ENCODE data around the gene FCER1G. TPM values are rescaled to one million over a fixed set of nuclear protein-coding genes. Genes with fewer than 3 reads are reported as not detected.
A peak's percentile ranks its signal among the peaks of the same experiment; 100 is the strongest.

The FCER1G gene
- total RNA-seq, 1 donor from 2014 or later: 0.93 TPM

- Mint-ChIP-seq H3K27me3 (ENCODE audit: low read depth) (no peaks in the 10 kb centered on the region), H3K4me1 (peaks cover 25% of the 10 kb centered on the region), H3K4me3 (peak overlapping the region; percentile 76), H3K27ac (ENCODE audit: unreplicated experiment) (peak overlapping the region; percentile 67), H3K9me3 (no peaks in the 10 kb centered on the region), H3K36me3 (ENCODE audit: low read depth) (peaks cover 3% of the 10 kb centered on the region)
- DNase-seq (ENCODE audit: low read depth, low spot score): no peak
- TF ChIP-seq, protein P1, sequence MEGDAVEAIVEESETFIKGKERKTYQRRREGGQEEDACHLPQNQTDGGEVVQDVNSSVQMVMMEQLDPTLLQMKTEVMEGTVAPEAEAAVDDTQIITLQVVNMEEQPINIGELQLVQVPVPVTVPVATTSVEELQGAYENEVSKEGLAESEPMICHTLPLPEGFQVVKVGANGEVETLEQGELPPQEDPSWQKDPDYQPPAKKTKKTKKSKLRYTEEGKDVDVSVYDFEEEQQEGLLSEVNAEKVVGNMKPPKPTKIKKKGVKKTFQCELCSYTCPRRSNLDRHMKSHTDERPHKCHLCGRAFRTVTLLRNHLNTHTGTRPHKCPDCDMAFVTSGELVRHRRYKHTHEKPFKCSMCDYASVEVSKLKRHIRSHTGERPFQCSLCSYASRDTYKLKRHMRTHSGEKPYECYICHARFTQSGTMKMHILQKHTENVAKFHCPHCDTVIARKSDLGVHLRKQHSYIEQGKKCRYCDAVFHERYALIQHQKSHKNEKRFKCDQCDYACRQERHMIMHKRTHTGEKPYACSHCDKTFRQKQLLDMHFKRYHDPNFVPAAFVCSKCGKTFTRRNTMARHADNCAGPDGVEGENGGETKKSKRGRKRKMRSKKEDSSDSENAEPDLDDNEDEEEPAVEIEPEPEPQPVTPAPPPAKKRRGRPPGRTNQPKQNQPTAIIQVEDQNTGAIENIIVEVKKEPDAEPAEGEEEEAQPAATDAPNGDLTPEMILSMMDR (conservative IDR thresholded peaks at IDR 0.05): no peak
These were observed 43.4 kb upstream of the FCER1G start for GRCh38 chr1:161171696-161172095.

- H3K4me3 Mint-ChIP-seq: peak overlapping the region; percentile 72
These were observed 42.7 kb upstream of the FCER1G start for GRCh38 chr1:161172349-161172748.

GRCh38 chr1:161172776-161173376 is 42.2 kb upstream of the FCER1G start:
- Mint-ChIP-seq H3K36me3 (ENCODE audit: low read depth) (peaks cover 3% of the 10 kb centered on the region), H3K27me3 (ENCODE audit: low read depth) (no peaks in the 10 kb centered on the region), H3K4me3 (peak overlapping the region; percentile 72), H3K9me3 (no peaks in the 10 kb centered on the region), H3K4me1 (peaks cover 29% of the 10 kb centered on the region), H3K27ac (ENCODE audit: unreplicated experiment) (peak overlapping the region; percentile 12)
- TF ChIP-seq, protein P1 (conservative IDR thresholded peaks at IDR 0.05): no peak
- no peak for DNase-seq (ENCODE audit: low read depth, low spot score)

More at GRCh38 chr1:161172349-161172748, 42.7 kb upstream of the FCER1G start:
- Mint-ChIP-seq H3K27me3 (ENCODE audit: low read depth) (no peaks in the 10 kb centered on the region), H3K4me1 (peaks cover 24% of the 10 kb centered on the region), H3K9me3 (no peaks in the 10 kb centered on the region), H3K27ac (ENCODE audit: unreplicated experiment) (peak overlapping the region; percentile 12), H3K36me3 (ENCODE audit: low read depth) (peaks cover 3% of the 10 kb centered on the region)
- no peak for DNase-seq (ENCODE audit: low read depth, low spot score)
- TF ChIP-seq, protein P1 (conservative IDR thresholded peaks at IDR 0.05): no peak

DNA sequence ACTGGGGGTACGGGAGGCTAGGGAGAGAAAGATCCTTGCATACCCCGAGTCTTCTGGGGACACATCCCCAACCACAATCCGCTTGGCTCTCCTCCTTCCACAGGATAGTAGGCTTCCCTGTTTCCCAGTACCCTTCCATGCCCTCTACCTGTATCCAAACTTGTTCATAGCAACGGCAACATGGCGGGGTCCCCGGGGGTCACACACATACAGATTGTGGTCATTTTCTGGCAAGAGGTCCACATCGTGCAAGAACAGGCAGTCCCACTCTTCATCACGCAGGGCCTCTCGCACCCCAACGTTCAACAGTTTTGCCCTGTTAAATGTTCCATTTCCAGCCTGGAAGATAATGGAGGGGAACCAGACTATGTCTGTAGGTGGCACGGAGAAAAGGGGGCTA is 41.4 kb upstream of the FCER1G start:
- no peaks in the 10 kb centered on the region for H3K9me3 Mint-ChIP-seq
- H3K27ac Mint-ChIP-seq (ENCODE audit: unreplicated experiment): no peak overlapping the region
- TF ChIP-seq, protein P1 (conservative IDR thresholded peaks at IDR 0.05): no peak
- no peaks in the 10 kb centered on the region for H3K27me3 Mint-ChIP-seq (ENCODE audit: low read depth)
- peak overlapping the region; percentile 72 for H3K4me3 Mint-ChIP-seq
- H3K36me3 Mint-ChIP-seq (ENCODE audit: low read depth): peaks cover 3% of the 10 kb centered on the region
- DNase-seq (ENCODE audit: low read depth, low spot score): no peak
- peaks cover 30% of the 10 kb centered on the region for H3K4me1 Mint-ChIP-seq

DNA sequence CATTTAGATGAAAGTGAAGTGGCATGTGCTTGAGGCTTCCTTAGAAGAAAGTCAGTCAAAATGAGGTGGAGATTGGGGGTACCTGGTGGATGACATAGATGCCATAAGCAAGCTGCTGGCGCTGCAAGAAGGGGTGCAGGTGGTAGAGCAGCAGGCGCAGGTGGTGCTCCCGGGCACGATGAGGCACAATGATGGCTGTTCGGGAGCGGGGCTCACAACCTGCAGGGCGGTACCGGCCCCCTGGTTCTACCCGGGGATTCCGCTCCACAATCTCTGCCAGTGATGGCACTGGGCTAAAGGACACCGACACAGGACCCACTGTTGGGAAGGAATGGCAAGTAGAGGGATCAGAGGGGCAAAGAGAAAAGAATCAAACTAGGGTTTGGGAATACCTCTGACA is 40.2 kb upstream of the FCER1G start:
- Mint-ChIP-seq H3K4me1 (peaks cover 30% of the 10 kb centered on the region), H3K4me3 (peak overlapping the region; percentile 41), H3K27ac (ENCODE audit: unreplicated experiment) (no peak overlapping the region), H3K27me3 (ENCODE audit: low read depth) (no peaks in the 10 kb centered on the region), H3K36me3 (ENCODE audit: low read depth) (peaks cover 3% of the 10 kb centered on the region), H3K9me3 (no peaks in the 10 kb centered on the region)
- no peak for DNase-seq (ENCODE audit: low read depth, low spot score)
- TF ChIP-seq, protein P1 (conservative IDR thresholded peaks at IDR 0.05): no peak

Measured in neural crest cell (in vitro differentiated cells).